CD4-positive, alpha-beta T cell treated with Interleukin-10 for 1 hour (primary cell): ENCODE data around the gene TBC1D1.

Experiments used
- DNase-seq: peaks from one replicate; pipeline ENCODE4 v3.0.0-alpha.2; 2020

TBC1D1 gene

DNA sequence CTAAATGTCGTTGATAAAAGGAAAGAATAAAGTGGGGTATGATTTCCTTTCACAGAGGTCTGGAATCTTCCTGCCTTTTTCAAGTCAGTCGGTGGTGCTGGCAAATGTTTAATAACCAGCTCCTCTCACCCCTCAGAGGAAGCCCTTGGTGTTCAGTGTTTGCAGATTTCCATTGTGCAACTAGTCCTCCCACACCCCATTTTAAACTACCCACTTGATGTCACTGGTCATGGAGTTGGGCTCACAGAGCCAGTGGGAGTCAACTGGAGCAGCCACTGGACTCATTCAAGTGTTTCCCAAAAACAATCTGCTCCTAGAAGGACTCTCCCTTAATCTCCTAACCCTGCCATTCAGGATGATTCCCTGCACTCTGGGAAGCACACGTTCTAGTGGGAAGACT, 218.5 kb downstream of the TBC1D1 start:
- no peak for DNase-seq

- DNase-seq: no peak
Observed at GRCh38 chr4:38109896-38110295, 219.0 kb downstream of the TBC1D1 start.

DNA sequence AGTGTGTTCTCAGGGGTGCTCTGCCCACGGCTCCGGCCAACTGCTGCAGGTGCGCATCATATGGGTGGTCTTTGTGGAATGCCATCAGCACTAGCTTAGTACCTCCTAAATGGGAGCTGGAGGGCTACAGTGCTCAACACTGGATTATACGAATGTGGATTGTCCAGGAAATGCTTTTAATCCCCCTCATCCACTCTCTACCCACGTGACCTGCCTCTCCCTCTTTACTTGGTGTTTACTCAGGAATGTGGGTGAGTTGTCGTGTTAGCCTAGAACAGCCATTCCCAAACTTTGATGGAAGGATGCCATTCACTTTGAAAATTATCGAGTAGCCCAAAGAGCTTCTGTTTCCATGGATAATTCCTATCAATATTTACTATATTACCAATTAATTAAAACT, 220.1 kb downstream of the TBC1D1 start:
- no peak for DNase-seq

DNA sequence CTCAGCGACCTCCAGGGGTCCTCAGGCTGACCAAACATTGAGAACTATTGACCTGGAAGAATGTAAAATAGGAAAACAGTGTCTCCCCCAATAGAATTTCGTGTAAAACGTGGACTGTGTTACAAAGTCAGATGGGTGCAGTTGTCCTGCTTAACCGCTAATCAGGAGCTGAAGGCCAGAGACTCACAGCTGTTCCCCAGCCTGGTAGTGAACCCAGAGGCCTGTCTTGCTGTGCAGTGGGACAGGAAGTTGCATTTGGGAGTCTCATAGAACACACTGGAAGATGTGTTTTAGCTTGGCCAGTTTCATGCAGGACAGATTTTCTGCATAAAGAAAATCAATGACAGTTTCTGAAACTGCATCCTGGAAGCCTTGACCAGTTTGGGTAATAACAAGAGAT, 220.8 kb downstream of the TBC1D1 start:
- no peak for DNase-seq

DNA sequence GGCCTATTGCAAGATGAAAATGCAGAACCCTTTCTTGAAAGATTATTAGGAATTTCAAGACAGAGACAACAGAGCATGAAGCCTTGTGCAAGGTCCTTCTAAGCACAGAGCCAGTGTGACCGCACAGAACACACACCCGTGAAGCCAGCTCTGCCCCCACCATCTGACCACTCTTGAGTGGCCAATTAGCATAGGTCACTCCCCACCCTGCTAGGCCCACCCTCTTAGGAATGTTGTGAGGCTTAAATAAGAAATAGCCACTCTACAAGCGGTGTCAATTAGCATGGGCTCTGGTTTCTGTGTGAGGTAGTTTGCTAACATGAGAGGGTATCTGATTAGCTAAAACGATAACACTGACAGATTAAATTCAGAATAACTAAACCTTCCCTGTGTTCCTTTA, 222.2 kb downstream of the TBC1D1 start:
- no peak for DNase-seq

DNA sequence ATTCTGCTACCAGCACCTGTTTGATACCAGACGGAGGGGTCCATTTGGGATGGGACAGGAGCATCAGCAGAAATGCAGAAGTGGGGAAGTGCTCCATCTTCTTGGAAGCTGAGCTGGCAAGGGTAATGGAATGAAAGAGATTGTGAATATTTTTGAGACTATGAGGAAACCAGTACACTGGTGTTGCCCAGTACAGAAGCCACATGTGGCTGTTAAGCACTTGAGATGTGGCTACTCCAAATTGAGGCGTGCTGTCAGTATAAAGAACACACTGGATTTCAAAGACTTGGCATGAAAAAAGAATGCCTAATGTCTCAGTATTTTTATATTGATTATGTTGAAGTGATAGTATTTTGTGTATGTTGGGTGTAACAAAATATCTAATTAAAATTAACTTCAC, 222.7 kb downstream of the TBC1D1 start:
- no peak for DNase-seq

DNA sequence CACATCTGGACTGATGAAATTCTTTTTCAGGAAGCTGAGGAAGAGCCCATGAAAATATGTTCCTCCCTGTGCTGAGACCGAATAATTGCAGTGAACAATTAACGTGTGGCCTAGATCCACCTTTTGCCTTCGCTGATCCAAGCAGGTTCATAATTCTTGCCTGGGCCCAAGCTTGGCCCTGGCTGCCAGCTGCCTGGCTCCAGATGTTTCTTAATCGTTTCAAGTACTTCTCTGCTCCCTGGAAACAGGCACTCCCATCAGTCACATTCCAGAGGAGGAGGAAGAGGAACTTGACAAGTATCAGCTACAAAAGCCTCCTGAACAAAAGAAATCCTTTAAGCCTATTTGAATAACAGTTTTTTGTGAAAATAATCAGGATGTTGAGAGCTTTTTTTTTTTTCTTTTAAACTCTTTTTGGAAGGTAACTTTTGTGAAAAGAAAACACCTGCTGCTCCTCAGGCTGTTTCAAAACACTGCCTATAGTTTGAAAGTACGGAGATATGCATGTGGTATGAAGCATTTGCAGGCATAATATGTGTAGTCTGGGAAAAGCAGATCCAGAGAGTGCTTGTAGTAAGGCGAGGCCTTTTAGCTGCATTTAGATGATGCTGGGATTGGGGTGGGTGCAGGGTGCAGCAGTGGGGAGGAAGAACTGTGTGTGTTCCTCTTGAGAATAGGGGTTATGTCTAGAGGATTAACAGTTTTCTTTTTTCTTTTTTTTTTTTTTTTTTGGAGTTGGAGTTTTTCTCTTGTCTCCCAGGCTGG, 223.7 kb downstream of the TBC1D1 start:
- DNase-seq: no peak

- DNase-seq: no peak
Observed at GRCh38 chr4:38115601-38116000, 224.7 kb downstream of the TBC1D1 start.

DNA sequence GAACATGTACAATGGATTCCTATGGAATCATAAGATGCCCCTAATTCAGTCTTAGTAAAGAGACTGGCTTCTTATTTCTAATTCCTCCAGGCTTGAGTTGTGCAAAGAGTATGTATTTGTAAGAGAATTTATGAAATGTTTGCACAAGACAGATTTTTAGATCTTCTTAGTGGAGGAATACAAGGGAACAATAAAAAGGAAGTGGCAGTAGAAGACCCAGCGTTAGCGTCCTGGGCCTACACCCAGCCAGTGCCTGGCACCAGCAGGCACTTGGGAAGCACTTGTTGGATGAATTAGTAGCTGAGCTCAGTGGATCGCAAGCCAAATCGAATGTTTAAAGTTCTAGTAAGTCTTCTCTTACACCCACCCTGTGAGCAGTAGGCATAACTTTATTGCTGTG, 226.7 kb downstream of the TBC1D1 start:
- no peak for DNase-seq

GRCh38 chr4:38119668-38120385, 228.9 kb downstream of the TBC1D1 start:
- DNase-seq: no peak

DNA sequence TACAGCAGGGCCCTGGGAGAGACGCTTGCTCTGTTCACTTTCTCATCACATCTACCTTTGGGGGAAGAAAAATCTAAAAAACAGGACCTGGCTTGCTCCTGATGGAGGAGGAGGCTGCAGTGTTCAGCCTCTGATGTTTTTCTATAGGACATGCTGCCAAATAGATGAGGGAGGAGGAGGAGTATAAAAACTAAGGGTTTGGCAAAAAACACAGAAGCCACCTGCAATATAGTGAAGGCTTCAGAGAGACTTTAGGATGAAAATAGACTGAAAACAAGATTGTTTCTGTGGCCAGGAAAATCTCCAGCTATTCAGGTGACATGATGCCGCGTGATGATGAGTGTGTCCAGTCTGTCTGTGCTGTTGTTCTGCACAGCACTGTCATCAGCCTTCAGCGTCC, 229.9 kb downstream of the TBC1D1 start:
- DNase-seq: no peak

DNA sequence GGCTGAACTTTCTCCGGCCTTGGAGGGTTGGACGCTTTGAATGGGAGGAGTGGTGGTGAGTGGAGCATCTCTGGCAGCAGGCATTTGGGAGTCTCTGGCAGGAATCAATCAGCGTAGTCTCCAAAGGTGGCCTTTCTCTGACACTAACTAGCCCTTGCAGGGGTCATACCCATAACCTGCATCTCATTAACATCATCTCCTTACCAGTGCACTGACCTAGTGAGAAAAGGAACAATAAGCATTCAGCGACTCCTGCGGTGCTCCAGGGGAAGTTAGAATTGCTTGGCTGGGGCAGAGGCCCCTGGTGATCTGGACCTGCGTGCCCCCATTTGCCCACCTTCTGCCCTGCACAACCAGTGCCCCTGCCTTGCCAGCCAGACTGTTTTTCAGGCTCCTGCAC, 231.2 kb downstream of the TBC1D1 start:
- DNase-seq: no peak

- no peak for DNase-seq
Observed at GRCh38 chr4:38123555-38123954, 232.7 kb downstream of the TBC1D1 start.

- no peak for DNase-seq
Observed at GRCh38 chr4:38124961-38125360, 234.1 kb downstream of the TBC1D1 start.

GRCh38 chr4:38125816-38126215, 234.9 kb downstream of the TBC1D1 start:
- DNase-seq: no peak

DNA sequence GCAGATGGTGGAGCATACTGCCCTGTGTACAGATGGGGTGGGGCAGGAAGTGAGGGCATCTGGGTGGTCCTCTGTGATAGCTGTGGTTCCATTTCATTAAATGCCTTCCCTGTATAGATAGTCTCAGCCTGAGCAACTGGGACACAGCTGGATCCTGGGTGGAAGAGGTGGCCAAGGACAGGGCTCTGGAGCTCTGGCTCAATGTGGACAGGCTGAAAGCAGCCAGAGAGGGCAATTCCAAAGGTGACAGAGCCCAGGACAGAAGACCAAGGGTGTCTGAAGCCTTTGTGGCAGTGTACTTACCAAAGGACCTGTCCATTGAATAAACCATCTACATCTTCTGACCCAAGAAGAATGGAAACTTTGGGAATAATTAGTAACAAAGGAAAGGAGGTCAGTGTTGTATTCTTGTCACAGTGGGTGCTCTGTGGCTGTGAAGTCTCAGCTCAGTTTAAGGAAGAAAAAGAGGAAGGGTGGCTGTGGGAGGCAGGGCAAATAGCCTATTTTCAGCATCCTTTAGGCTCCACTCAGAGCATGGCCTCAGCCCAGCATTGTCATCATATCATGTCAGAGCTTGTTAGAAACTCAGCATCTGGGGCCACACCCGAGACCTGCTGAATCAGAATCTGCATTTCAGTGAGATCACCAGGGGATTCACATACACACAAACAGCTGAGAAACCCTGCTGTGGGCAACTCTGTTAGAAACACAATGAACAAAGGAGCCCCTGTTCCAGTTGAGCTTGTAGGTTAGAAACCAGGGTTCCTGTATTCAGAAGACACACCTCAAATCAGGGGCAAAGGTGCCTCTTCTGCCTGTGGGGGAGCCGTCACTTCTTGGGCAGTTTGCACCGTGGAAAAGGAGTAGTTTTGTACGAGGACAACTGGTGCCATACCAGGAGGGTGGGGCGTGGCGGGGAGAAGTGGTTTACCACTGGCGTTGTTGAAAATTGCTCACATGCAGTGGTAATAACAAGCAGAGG, 237.9 kb downstream of the TBC1D1 start:
- DNase-seq: peak; percentile 72

DNA sequence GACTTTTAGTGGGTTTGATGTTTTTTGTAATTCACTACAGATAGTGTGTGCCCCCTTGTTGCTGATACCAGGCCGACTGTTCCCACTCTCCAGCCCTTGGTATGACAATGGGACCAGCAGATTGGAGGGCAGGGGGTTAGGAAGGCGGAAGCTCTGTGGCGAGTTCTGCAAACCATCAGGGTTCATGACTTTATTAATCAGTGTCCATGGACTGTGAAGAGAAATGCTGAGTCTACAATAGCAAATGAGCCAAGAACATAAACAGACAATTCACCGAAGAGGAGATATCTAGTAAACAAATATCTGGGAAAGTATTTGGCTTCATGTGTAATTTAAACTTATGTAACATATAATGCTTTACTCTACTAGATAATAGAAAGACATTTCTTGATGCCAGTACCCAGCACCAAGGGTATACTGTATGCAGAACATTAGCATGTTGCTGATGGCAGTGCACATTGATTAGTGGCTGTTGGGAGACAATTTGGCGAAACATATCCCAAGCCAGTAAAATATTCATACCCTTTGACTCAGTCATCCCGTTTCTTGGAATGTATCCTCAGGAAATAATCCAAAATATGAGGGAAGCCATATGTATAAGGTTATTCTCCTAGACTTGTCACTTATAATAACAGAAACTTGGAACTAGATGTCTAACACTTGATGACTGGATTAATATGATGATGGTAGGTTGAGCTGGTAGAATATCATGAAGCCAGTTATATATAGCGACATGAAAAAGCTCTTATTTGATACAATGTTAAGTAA, 238.8 kb downstream of the TBC1D1 start:
- DNase-seq: no peak

- DNase-seq: no peak
Observed at GRCh38 chr4:38130884-38131283, 240.0 kb downstream of the TBC1D1 start.

DNA sequence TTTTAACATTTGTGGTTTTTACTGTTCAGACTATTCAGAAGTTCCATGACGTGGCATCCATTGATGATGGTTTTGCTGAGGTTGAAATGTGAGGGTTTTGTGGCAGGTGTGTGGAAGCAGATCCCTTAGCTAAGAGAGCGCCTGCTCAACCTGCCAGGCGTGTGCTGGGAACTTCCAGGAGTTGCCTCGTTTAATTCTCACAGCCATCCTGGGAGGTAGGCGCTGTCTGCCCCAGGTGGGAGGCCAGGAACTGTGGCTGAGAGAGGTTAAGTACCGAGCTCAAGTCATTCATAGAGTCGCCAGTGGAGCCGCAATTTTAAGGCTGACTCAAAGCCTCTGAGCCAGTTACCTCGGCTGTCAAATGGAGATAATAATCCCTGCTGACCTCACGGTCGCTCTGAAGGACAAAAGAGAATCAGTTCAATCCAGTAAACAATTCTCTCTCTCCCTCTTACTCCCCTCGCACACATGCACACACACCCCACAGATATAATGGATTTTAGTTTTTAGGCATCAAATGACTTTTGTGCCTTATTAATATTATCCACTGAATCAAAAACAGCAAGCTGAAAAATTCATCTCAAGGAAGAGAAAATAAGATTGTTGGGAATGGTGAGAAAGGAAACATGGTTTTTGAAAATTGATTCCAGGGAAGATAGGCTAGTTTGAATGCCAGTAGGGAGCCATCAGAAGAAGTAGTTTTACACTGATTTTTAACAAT, 240.6 kb downstream of the TBC1D1 start:
- peak; percentile 82 for DNase-seq

DNA sequence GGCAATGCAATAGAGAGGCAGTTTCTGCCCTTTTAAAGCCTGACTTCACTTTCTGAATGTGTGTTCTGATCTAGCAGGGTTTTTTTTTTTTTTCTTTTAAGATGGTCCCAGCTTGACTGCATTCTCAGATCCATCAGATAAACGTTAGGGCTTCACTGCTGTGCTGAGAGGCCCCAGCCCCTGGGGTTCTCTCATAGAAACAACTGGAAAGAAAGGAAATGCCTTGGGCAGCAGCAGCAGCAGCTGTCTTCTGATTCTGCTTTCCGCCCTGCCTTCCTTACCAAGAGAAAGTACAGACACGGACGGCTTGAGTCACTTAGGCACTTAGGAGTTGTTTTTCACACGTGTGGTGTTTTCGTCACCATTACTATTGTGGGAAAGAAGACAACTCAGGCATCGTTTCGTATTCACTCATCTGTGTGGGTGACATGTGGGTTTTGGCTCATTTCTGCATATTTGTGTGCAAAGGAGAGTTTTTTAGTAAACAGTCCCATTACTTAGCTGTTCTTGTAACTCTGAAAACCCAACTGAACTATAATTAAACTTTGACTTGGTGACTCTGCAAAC, 241.3 kb downstream of the TBC1D1 start:
- DNase-seq: peak; percentile 80

DNA sequence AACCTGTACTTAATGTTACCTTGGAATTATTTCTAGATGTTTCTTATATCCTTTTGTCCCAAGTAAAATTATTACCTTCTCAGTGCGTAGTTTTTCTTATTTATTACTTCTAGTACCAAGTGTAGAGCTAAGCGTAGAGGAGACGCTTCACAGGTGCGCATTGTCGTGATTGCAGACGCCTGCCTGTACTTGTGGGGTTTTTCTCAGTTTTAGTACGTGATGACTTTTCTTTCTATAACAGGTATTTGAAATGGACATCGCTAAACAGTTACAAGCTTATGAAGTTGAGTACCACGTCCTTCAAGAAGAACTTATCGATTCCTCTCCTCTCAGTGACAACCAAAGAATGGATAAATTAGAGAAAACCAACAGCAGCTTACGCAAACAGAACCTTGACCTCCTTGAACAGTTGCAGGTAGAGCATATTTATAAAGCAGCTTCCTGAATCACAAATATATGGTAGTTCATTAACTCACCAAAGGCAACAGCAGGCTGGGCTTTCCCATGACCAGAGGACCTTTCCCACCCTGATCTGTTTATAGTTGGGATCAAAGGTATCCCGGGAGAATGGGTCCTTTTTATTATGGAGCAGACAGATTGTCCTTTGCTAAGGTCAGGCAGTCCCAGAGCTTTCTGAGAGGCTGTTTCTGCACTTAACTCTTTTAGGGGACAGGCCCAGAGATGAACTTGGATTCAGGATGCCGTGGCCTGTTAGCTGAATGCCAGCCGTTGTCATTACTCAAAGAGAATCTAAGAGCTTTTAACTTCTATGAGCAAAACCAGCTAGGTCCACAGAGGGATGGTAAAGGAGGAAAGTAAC, 242.2 kb downstream of the TBC1D1 start:
- DNase-seq: no peak
